Kidney (tissue), 14 donors: ENCODE data around the gene ANKS1A. TPM values are rescaled to one million over a fixed set of nuclear protein-coding genes. Genes with fewer than 3 reads are reported as not detected.

ENCODE experiments used
- DNase-seq, 5 donors: peaks; one replicate each; pipeline ENCODE4 v3.0.0-alpha.2; 2013 to 2020
- FAIRE-seq: peaks from 2 replicates; lab custom pipeline; 2012; peaks lifted over from hg19 to GRCh38; lab: Jason Lieb, UNC
- H3K27ac ChIP-seq, 2 donors: one replicate each; pipeline ENCODE4 v1.7.0; 2013; ENCODE audit warnings: low read depth in 2 of 2, low read length in 2 of 2, inconsistent platforms in 1 of 2
- H3K27me3 ChIP-seq: one replicate; pipeline ENCODE4 v1.7.1; 2013; ENCODE audit warnings: low read length, inconsistent platforms; ENCODE audit not compliant: control insufficient read depth, insufficient read depth
- H3K36me3 ChIP-seq, 3 donors: one replicate each; pipeline versions ENCODE4 v1.7.0 to v1.7.1; 2013; ENCODE audit warnings: low read length in 3 of 3, control low read depth in 1 of 3, inconsistent platforms in 1 of 3; ENCODE audit not compliant: insufficient read depth in 3 of 3, control insufficient read depth in 2 of 3
- H3K4me1 ChIP-seq, 3 donors: one replicate each; pipeline versions ENCODE4 v1.7.0 to v1.7.1; 2013; ENCODE audit warnings: low read length in 3 of 3, inconsistent platforms in 1 of 3, low read depth in 1 of 3; ENCODE audit not compliant: control insufficient read depth in 2 of 3, insufficient read depth in 2 of 3
- H3K4me3 ChIP-seq, 3 donors: one replicate each; pipeline versions ENCODE4 v1.7.0 to v1.8.1; 2013; ENCODE audit warnings: low read length in 3 of 3, control low read depth in 1 of 3, inconsistent platforms in 1 of 3
- H3K9ac ChIP-seq, 3 donors: one replicate each; pipeline versions ENCODE4 v1.7.0 to v1.7.1; 2013; ENCODE audit warnings: low read length in 3 of 3, control low read depth in 1 of 3, inconsistent platforms in 1 of 3
- H3K9me3 ChIP-seq, 3 donors: one replicate each; pipeline versions ENCODE4 v1.7.0 to v1.7.1; 2013; ENCODE audit warnings: low read length in 3 of 3, control low read depth in 1 of 3, inconsistent platforms in 1 of 3; ENCODE audit not compliant: control insufficient read depth in 2 of 3, insufficient read depth in 1 of 3
- intact Hi-C: fragments of 100-400 bp; cut with DNase I; formaldehyde crosslinking; loops from one replicate; pipeline ENCODE4 v1.11.1; 2022
- polyA plus RNA-seq: library from polyadenylated mRNA; stranded (reverse); fragments of 350-450 nt; fragmentation: Illumina TruSeq; extraction: RNeasy Lipid Tissue Mini Kit (QIAGEN cat#74804); gene quantifications from one replicate; pipeline ENCODE4 v1.2.3, GENCODE V29; 2014; ENCODE audit warnings: low read depth, low replicate concordance; ENCODE audit not compliant: insufficient read depth
- total RNA-seq: library from RNA; stranded (reverse); fragmentation: NEBNext Ultra II Directional; extraction: Animal tissue kit (Norgen Biotek cat#: 25700); gene quantifications from one replicate; pipeline ENCODE4 v1.2.1, GENCODE V29; 2021
- TF ChIP-seq, protein P1 (sequence below): IDR thresholded peaks from 3 replicates; pipeline ENCODE4 v1.5.1; 2012; ENCODE audit warnings: mild to moderate bottlenecking, moderate library complexity, borderline replicate concordance; ENCODE audit not compliant: insufficient read depth; ENCODE audit errors: extremely low read depth
- donor health status: control.
- donor health status: control.
- donor health status: control.
- donor health status: control.
- donor health status: control.
- donor health status: DM: yes; HTN: yes; CAD: no.
- donor health status: Normal renal cell carcinoma (clear cell type).

ANKS1A gene
- total and polyA plus RNA-seq, 2 donors from 2014 or later = 9.4 to 25.9 TPM

GRCh38 chr6:34947561-34947960 lies 58.5 kb downstream of the ANKS1A start:
- intact Hi-C loops = no loop called here
- Histone ChIP-seq H3K36me3 (no peaks in the 10 kb centered on the region), H3K4me1 (peaks cover 0 to 2% (median 0%) of the 10 kb centered on the region in 3 donors), H3K27ac (no peak overlapping the region), H3K9me3 (no peaks in the 10 kb centered on the region), H3K9ac (no peak overlapping the region), H3K27me3 (no peaks in the 10 kb centered on the region), H3K4me3 (no peak overlapping the region)
- FAIRE-seq (no peak), DNase-seq (no peak)
- TF ChIP-seq, protein P1, sequence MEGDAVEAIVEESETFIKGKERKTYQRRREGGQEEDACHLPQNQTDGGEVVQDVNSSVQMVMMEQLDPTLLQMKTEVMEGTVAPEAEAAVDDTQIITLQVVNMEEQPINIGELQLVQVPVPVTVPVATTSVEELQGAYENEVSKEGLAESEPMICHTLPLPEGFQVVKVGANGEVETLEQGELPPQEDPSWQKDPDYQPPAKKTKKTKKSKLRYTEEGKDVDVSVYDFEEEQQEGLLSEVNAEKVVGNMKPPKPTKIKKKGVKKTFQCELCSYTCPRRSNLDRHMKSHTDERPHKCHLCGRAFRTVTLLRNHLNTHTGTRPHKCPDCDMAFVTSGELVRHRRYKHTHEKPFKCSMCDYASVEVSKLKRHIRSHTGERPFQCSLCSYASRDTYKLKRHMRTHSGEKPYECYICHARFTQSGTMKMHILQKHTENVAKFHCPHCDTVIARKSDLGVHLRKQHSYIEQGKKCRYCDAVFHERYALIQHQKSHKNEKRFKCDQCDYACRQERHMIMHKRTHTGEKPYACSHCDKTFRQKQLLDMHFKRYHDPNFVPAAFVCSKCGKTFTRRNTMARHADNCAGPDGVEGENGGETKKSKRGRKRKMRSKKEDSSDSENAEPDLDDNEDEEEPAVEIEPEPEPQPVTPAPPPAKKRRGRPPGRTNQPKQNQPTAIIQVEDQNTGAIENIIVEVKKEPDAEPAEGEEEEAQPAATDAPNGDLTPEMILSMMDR = no peak

DNA sequence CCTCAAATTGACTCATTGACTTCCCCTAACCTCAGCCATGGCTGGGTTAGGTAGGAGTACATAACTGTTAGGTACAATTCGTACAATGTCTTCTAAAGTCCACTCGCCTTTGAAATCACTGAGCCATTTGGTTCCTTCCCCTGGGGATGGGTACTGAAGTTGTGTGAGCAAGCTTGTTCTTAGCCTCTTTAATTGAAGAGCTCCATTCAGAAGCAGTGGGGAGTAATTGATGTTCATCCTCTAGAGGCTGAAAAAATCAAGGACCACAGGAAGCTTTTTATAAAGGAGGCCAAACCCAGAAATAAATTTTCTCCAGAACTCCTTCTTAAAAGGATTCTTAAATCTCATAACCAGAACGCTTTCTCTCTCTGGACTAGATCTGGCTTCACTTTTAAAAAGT lies 60.6 kb downstream of the ANKS1A start:
- DNase-seq = no peak
- Histone ChIP-seq H3K4me3 (no peak overlapping the region), H3K27me3 (no peaks in the 10 kb centered on the region), H3K36me3 (no peaks in the 10 kb centered on the region), H3K9ac (no peak overlapping the region), H3K4me1 (peaks cover 0 to 5% (median 2%) of the 10 kb centered on the region in 3 donors), H3K27ac (no peak overlapping the region), H3K9me3 (no peaks in the 10 kb centered on the region)
- intact Hi-C loops = no loop called here
- TF ChIP-seq, protein P1 = no peak
- FAIRE-seq = no peak

DNA sequence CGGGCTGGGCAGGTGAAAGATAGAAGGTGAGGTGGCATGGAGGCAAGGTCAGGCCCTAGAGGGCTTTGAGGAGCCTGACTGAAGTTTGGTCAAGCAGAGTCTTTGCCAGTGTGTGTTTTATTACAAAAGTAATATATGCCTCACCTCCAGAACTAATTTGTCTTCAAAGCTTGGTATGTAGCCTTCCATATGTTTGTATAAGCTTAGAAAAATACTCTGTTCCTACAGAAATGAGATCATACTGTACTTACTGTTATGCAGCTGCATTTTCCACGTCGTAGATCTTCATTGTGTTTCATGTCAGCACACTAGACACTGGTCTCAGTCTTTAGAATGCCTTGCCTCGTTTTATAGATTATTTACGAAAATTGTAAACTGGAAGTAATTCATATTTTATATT lies 61.8 kb downstream of the ANKS1A start:
- no peak overlapping the region for H3K27ac ChIP-seq
- no peaks in the 10 kb centered on the region for H3K9me3 ChIP-seq
- no peaks in the 10 kb centered on the region for H3K36me3 ChIP-seq
- no peak overlapping the region for H3K4me3 ChIP-seq
- FAIRE-seq (no peak), DNase-seq (peak in 1 of 5 donors; percentile 23)
- TF ChIP-seq, protein P1 = no peak
- intact Hi-C loops = no loop called here
- no peak overlapping the region for H3K9ac ChIP-seq
- peaks cover 0 to 5% (median 2%) of the 10 kb centered on the region in 3 donors for H3K4me1 ChIP-seq
- H3K27me3 ChIP-seq = no peaks in the 10 kb centered on the region

GRCh38 chr6:34951731-34952130 lies 62.7 kb downstream of the ANKS1A start:
- peaks cover 0 to 6% (median 2%) of the 10 kb centered on the region in 3 donors for H3K4me1 ChIP-seq
- TF ChIP-seq, protein P1 = no peak
- H3K36me3 ChIP-seq = no peaks in the 10 kb centered on the region
- intact Hi-C loops = no loop called here
- no peak overlapping the region for H3K27ac ChIP-seq
- DNase-seq = no peak
- no peaks in the 10 kb centered on the region for H3K9me3 ChIP-seq
- no peak for FAIRE-seq
- H3K27me3 ChIP-seq = no peaks in the 10 kb centered on the region
- H3K4me3 ChIP-seq = no peak overlapping the region
- no peak overlapping the region for H3K9ac ChIP-seq
